SKM-1 treated with dmso at 0.1 percent for 144 hours (cell line): ENCODE measurements around the gene S100A13.
A peak's percentile ranks its signal among the peaks of the same experiment; 100 is the strongest.
"Not testable (repeated sequence)": the region's sequence is repeated elsewhere in the genome, so short reads cannot be mapped to it uniquely, and the experiment has no call there.

Experiments
- DNase-seq: peaks from one replicate; lab custom pipeline; 2025; ENCODE audit not compliant: unreplicated experiment; lab: John Stamatoyannopoulos, UW

S100A13 gene

DNA sequence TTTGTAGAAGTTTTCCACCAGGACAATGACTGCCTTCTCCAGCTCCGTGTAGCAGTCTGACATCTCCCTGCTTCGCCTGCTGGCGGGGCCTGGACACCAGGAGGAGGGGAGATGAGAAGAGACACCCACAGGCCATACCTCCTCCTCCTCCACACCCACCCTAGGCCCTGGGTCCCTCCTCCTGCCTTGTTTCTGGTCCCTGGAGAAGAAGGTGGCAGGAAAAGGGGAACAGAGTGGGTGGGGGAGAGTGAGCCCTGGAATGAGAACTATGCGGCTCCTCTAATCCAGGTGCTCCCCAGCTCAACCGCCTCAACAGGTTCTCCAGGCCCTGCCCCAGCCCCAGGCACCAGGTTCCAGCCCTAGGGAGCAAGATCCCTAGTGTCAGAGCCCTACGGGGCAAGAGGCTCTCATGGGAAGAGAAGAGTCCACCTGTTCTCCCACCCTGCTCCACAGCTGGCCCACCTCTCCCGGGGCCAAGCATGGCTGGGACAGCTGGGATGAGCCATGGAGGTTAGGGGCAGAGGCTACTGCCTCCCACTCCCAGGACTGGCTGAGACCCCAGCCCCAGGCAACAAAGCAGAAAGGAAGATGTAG, 19.1 kb downstream of the S100A13 start:
- no peak for DNase-seq

DNA sequence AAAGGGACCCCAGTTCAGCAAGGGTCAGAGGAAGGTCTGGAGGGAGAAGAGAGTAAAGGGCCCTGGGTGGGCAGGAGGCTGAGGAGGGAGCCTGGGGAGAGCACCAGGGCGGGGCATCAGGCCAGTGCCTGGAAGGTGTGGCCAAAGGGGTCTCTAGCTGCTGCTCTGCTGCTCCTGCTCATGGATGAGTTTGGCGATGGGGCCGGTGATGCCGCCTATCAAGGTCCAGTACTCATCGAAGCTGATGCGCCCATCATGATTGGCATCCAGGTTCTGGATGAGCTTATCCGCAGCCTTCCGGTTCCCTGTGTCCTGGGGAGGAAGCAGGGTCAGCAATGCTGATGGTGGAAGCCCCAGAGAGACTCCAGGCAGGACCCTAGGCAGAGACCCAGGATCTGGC, 19.9 kb downstream of the S100A13 start:
- DNase-seq: no peak

DNA sequence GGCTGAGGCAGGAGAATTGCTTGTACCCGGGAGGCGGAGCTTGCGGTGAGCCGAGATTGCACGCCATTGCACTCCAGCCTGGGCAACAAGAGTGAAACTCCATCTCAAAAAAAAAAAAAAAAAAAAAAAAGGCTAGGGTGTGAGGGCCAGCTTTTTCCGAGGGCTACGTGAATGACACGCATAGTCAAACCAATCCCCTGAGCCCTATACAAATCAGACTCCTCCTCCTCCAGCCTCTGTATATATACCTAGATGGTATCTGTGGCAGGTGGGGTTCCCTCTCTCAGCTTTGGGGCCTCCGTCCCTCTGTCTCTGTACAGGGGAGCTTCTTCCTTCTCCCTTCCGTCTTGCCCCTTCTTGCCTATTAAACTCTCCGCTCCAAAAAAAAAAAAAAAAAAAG, 21.1 kb downstream of the S100A13 start:
- no peak for DNase-seq

DNA sequence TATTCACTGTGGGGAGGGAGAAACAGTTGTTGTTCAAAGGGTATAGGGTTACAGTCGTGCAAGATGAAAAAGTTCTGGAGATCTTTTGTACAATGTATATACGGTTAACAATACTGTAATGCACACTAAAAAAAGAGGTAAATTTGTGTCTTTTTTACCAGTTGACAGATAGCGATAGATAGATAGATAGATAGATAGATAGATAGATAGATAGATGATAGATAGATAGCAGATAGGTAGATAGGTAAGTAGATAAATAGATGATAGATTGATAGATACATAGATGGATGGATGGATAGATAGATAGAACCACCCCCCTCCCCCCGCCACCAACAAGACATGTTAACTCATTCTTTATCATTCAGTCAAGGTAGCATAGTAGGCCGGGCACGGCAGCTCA, 24.6 kb downstream of the S100A13 start:
- no peak for DNase-seq

DNA sequence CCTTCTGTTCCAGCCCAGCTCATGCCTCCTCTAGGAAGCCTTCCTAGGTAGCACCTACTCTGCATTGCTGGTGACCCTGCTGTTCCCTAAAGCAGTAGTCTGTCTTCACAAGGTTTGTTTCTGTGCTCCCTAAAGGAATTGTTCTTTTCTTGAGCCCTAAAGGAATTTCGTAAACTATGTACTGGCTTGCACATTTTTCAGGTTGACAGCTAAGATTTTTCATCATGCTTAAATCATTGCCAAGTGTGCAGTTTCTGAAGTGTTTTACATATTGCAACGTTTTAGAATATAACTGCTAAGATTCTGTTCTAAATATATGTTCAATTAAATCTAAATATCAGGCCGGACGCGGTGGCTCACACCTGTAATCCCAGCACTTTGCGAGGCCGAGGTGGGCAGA, 27.5 kb downstream of the S100A13 start:
- DNase-seq: no peak

DNA sequence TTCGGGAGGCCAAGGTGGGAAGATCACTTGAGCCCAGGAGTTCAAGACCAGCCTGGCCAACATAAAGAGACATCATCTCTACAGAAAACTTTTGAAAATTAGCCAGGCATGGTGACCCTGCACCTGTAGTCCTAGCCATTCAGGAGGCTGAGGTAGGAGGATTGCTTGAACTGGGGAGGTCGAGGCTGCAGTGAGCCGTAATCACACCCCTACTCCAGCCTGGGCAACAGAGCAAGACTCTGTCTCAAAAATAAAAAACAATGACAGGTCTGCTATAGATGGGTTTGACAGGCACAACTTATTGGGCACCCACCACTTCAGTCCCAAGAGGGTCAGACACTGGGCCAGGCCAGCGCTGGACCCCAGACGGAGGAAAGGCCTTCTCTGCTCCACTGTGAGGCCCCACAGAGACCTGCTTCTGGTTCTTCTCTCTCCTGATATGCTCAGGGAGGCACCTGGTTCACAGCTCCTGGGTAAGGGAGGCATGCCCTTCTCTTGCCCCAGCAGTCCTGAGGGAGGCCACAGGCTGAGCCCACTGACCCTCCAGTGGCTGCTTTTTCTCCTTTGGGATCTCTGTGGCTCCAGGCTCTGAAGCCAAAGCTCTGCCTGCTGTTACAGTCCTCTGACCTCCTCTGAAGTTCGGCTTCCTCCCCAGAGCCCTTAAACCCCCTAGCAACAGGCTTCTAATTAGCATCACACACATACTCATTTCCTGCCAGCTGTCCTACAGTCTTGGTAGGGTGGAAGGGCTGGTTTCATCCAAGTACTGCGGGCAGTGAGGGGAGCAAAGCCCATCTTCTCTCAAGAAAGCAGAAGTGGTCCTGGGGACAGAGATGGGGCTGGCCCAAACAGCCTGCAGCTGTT, 28.8 kb downstream of the S100A13 start:
- peak; percentile 98 for DNase-seq

DNA sequence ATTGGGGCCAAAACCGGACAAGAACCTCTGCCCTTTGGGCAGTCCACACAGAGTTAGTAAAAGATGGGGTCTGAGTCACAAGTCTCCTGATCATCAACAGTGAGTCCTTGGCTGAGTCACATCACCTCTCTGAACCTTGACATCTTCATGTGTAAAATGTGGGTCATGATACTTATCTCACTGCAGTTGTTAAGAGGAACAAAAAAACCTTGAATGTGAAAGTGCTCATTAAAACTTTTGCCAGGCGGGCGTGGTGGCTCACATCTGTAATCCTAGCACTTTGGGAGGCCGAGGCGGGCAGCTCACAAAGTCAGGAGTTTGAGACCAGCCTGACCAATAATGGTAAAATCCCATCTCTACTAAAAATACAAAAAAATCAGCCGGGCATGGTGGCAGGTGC, 30.1 kb downstream of the S100A13 start:
- DNase-seq: no peak

DNA sequence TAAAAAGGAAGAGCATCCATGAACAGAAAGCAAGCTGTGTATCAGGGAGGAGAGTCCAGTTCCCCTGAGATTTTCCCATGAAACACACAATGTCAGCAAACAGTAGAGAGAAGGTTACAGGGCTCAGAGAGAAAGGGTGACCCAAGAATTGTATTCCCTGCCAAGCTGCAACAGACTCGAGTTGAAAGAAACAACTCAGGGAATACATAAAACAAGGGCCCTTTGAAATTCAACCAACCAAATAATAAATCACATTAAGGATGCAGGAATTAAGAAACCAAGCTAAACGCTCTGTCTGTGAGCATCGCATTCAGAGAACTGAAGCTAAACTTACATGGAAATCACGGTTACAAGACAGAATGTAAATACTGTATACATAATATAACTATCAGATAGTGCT, 34.6 kb downstream of the S100A13 start:
- DNase-seq: no peak

DNA sequence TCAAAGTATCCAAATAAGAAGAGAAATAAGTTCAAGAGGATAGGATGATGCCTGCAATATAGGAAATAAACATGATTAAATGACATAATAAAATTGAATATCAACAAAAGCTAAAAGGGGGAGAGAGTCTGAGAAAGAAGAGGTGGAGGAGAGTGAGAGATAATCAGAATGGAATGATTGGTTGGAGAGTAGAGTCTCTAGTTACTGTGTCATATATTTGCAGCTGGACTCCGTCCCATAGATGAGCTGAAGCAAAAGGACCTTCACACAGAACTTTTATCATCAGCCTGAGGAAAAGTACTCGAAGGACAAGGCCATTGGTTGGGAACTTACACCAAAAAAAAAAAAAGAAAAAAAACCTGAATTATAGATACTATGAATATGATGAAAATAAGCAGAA, 38.8 kb downstream of the S100A13 start:
- no peak for DNase-seq

DNA sequence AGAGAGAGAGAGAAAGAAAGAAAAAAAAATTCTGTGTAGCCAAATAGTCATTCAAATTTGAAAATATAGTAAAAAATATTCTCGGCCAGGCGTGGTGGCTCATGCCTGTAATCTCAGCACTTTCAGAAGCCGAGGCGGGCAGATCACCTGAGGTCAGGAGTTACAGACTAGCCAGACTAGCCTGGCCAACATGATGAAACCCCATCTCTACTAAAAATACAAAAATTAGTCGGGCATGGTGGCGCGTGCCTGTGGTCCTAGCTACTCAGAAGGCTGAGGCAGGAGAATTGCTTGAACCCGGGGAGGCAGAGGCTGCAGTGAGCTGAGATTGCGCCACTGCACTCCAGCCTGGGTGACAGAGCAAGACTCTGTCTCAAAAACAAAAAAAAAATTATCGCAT, 39.3 kb downstream of the S100A13 start:
- DNase-seq: not testable (repeated sequence)

DNA sequence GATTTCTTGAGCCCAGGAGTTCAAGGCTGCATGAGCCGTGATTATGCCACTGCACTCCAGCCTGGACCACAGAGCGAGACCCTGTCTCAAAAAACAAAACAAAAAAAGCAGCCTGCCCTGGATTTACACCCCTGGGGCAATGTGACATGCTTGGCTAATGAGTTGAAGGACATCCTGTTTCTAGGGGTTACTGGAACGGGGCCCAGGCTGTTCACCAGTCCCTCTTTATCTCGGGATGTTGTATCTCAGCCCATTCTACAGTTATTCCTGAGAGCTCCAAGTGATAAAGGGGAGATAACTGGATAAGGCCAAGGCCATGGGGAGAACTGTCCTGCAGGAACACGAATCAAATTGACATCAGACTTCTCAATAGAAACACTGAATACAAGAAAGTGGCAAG, 40.0 kb downstream of the S100A13 start:
- no peak for DNase-seq

DNA sequence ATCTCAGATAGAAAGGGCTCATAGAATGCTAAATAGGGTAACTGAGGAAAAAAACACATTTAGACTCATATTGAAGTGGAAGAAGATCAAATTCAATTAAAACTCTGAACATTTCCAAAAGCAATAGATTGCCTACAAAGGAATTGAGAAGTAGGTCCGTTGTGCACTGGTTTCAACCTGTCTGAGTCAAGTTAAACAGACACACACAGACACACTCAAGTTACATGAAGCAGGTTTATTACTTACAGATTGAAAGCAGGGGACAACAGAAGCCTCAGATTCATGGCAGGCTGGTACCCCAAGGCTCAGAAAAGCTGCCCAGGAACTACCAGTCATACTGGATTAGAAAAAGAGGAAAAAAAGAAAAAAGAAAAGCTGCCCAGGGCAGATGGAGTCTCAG, 41.0 kb downstream of the S100A13 start:
- DNase-seq: no peak

DNA sequence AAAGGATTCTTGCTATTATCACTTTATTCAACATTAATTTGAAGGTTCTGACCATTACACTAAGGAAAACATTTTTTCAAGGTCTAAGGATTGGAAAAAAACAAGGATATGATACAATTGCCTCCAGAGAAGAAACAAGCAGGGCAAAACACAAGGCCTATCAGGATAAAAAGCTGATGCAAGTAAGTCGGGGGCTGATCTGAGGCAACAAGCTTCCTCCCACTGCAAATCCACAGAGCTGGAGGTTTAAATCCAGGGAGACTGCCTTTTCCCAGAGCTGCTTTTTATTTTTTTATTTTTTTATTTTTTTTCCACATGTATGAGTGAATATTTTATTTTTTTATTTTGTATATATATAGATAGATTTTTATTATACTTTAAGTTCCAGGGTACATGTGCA, 42.3 kb downstream of the S100A13 start:
- no peak for DNase-seq

DNA sequence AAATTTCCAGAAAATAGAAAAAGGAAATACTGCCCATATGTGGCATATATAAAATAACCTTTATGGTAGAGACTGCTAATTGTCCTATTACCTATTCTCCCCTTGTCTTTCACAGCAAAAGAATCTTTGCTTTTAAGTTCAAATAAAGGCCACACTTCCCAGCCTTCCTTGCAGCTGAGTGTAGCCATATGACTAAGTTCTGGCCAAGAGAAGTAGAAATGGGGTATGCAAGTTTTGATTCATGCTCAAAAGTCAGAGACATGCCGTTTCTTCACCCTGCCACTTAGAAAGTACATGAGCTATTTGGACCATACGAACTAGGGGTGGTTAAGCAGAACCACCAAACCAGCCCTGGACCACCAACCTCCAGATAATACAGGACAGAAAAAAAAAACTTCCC, 43.3 kb downstream of the S100A13 start:
- DNase-seq: no peak

DNA sequence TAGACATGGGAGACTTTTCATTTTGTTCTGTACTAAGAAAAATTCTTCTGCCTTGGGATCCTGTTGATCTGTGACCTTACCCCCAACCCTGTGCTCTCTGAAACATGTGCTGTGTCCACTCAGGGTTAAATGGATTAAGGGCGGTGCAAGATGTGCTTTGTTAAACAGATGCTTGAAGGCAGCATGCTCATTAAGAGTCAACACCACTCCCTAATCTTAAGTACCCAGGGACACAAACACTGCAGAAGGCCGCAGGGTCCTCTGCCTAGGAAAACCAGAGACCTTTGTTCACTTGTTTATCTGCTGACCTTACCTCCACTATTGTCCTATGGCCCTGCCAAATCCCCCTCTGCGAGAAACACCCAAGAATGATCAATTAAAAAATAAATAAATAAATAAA, 43.8 kb downstream of the S100A13 start:
- not testable (repeated sequence) for DNase-seq

DNA sequence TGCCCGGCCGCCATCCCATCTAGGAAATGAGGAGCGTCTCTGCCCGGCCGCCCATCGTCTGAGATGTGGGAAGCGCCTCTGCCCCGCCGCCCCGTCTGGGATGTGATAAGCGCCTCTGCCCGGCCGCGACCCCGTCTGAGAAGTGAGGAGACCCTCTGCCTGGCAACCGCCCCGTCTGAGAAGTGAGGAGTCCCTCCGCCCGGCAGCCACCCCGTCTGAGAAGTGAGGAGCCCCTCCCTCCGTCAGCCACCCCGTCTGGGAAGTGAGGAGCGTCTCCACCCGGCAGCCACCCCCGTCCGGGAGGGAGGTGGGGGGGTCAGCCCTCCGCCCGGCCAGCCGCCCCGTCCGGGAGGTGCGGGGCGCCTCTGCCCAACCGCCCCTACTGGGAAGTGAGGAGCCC, 44.5 kb downstream of the S100A13 start:
- DNase-seq: not testable (repeated sequence)

DNA sequence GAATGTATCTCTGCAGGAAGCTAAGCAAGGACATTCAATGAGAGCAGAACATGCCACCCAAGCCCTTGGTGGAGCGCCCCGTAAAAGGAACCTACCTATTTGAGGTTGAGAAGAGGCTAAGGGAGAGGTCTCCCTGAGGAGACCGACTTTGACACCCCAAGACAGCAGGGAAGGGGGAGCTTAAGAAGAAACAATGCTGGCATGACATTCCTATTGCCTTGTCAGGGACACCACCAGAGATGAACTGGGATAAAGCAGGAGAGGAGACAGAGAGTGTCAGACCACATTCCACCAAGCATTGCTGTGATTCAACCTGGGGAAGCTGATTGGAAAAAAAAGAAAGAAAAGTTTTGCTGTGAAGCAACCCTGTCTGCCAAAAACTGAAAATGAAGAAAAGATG, 48.4 kb downstream of the S100A13 start:
- no peak for DNase-seq

DNA sequence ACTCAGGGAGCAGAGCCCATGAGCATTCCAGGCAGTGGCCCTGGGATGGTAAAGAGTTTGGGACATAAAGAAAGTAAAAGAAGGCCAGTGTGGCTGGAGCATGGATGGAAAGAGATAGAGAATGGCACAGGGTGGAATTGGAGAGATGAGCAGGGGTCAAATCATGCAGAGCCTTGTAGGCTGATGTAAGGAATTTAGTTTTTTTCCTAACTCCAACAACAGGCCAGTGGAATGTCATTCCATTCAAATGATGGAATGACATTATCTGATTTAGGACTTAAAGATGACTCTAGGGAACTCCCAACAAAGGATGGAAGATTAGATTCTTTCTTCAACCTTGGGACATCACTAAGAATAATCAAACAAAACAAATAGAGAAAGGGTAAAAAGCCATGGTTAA, 48.8 kb downstream of the S100A13 start:
- DNase-seq: no peak

DNA sequence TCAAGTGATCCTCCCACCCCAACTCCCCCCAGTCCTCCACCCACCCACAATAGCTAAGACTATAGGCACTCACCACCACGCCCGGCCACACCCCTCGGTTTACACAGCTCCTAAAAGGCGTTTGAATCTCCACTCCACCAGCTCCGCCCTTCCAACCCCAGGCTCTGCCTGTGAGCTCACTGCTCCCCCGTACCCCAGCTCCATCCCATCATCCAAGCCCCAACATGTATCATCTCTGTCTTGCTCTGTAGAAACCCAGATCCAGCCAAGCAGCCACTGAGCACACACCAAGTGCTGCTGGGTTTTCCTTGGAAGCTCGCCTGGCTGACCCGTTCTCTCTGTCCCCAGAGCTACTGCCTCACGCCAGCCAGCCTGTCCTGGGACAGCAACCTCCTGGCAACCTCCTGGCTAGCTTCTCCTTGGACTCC, 49.7 kb downstream of the S100A13 start:
- no peak for DNase-seq

DNA sequence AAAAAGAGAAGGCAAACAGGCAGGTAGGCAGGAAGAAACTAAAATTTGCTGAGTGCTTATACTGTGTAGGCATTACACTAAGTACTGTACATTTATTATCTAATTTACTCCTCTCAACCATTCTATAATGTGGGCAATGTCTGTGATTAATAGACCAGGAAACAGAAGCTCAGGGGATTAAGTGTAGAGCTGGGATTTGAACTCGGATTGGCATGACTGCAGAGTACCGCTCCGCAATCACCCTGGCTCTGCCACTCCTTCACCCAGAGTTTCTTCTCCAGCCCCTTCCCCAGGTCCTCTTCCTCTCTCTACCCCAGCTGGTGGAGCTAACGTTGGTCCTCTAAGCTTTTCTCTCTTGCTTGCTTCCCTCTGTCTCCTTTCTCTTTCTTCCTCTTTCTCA, 50.2 kb downstream of the S100A13 start:
- DNase-seq: peak; percentile 57

DNA sequence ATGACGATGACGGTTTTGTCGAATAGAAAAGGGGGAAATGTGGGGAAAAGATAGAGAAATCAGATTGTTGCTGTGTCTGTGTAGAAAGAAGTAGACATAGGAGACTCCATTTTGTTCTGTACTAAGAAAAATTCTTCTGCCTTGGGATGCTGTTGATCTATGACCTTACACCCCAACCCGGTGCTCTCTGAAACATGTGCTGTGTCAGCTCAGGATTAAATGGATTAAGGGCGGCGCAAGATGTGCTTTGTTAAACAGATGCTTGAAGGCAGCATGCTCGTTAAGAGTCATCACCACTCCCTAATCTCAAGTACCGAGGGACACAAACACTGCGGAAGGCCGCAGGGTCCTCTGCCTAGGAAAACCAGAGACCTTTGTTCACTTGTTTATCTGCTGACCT, 51.8 kb downstream of the S100A13 start:
- not testable (repeated sequence) for DNase-seq

DNA sequence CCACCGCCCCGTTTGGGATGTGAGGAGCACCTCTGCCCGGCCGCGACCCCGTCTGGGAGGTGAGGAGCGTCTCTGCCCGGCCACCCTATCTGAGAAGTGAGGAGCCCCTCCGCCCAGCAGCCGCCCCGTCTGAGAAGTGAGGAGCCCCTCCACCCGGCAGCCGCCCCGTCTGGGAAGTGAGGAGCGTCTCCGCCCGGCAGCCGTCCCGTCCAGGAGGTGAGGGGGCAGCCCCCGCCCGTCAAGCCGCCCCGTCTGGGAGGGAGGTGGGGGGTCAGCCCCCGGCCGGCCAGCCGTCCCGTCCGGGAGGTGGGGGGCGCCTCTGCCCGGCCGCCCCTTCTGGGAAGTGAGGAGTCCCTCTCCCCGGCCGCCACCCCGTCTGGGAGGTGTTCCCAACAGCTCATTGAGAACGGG, 52.2 kb downstream of the S100A13 start:
- not testable (repeated sequence) for DNase-seq

DNA sequence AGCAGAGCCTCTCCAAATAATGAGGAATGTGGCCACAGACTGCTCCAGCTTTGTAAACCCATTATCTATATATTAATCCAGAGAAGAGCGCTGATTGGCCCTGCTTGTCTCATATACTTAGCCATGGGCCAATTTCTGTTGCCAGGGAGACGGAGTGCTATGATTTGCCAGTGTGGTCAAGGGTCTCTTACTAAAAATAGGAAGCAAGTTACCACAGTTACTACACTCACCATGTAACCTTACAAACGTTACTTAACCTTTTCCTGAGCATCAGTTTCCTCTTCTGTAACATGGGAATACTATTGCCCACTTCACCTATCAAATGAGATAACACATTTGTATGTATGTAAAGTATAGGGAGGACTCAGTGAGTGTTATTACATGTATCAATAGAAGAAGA, 54.0 kb downstream of the S100A13 start:
- peak; percentile 95 for DNase-seq
